ENCODE measurements around the gene SLC35F3.

DNA sequence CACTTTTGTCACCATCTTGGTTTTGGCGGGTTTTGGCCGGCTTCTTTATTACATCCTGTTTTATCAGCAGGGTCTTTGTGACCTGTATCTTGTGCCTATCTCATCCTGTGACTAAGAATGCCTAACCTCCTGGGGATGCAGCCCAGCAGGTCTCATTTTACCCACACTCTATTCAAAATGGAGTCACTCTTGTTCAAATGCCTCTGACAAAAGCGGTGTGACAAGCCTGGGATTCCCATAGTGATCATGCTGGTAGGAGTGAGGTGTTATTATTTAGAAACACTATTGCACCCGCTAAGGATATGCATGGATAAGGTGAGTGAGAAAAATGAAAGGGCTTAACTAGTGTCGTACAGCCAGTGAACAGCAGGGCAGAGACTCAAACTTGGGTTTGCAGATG lies 357.1 kb downstream of the SLC35F3 start:
- TF ChIP-seq, protein P1, sequence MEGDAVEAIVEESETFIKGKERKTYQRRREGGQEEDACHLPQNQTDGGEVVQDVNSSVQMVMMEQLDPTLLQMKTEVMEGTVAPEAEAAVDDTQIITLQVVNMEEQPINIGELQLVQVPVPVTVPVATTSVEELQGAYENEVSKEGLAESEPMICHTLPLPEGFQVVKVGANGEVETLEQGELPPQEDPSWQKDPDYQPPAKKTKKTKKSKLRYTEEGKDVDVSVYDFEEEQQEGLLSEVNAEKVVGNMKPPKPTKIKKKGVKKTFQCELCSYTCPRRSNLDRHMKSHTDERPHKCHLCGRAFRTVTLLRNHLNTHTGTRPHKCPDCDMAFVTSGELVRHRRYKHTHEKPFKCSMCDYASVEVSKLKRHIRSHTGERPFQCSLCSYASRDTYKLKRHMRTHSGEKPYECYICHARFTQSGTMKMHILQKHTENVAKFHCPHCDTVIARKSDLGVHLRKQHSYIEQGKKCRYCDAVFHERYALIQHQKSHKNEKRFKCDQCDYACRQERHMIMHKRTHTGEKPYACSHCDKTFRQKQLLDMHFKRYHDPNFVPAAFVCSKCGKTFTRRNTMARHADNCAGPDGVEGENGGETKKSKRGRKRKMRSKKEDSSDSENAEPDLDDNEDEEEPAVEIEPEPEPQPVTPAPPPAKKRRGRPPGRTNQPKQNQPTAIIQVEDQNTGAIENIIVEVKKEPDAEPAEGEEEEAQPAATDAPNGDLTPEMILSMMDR (optimal IDR thresholded peaks at IDR 0.05 in 1 of 3, IDR thresholded peaks at IDR 0.05 in 1 of 3, conservative IDR thresholded peaks at IDR 0.05 in 1 of 3; ENCODE audit: extremely low read depth in 1 of 3, insufficient read depth in 2 of 3, low read length in 3 of 3) = no peak
- no peak for TF ChIP-seq EZH2 (IDR thresholded peaks at IDR 0.05; ENCODE audit: low read length)
